ENCODE results near the gene CD22. TPM values are rescaled to one million over a fixed set of nuclear protein-coding genes. Genes with fewer than 3 reads are reported as not detected.

The CD22 gene
- total RNA-seq, 1 experiment from 2014 or later: 0.04 TPM

DNA sequence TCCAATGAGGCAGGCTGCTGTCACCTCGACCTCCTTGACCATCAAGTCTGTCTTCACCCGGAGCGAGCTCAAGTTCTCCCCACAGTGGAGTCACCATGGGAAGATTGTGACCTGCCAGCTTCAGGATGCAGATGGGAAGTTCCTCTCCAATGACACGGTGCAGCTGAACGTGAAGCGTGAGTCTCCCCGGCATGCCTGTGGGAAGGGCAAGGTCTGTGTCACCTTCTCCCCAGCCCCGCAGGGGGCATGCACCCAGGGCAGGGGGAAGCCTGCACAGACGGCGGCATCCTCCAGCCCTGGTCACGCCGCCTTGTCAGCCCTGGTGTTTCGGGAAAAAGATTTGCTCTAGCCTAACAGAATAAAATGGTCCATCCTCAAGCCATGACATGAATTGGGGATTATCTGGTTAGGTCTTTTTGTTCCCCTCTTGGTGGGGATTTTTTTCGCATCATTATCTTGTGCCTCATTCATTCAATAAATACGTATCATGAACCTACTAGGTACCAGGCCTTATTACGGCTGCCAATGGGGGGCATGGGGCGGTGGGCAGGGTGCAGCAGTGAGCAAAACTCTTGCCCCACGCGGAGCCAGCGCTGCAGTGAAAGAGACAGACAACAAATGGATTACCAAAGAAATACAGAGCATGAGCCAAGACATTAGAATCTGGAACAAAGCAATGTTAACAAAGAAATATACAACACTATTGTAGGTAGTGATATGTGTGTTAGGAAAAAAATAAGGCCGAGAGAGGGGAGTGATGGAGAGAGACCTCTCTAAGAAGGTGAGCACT lies 7.4 kb downstream of the CD22 start:
- Histone ChIP-seq H3K27me3 (no peaks in the 10 kb centered on the region), H3K4me1 (no peaks in the 10 kb centered on the region), H3K27ac (no peak overlapping the region), H3K36me3 (no peaks in the 10 kb centered on the region), H3K9me3 (replicated peaks) (no peaks in the 10 kb centered on the region), H3K4me3 (no peak overlapping the region)
- DNase-seq: no peak

GRCh38 chr19:35337097-35337983 lies 8.4 kb downstream of the CD22 start:
- Histone ChIP-seq H3K4me1 (no peaks in the 10 kb centered on the region), H3K36me3 (no peaks in the 10 kb centered on the region), H3K27me3 (no peaks in the 10 kb centered on the region), H3K4me3 (no peak overlapping the region), H3K27ac (no peak overlapping the region), H3K9me3 (replicated peaks) (no peaks in the 10 kb centered on the region)
- DNase-seq: no peak

- Histone ChIP-seq H3K9me3 (replicated peaks) (no peaks in the 10 kb centered on the region), H3K36me3 (no peaks in the 10 kb centered on the region), H3K27ac (no peak overlapping the region), H3K4me3 (no peak overlapping the region), H3K4me1 (no peaks in the 10 kb centered on the region), H3K27me3 (no peaks in the 10 kb centered on the region)
- DNase-seq: no peak
These were observed 9.0 kb downstream of the CD22 start for GRCh38 chr19:35337984-35338296.

- no peak for DNase-seq
- no peaks in the 10 kb centered on the region for H3K36me3 ChIP-seq
- H3K9me3 ChIP-seq (replicated peaks): no peaks in the 10 kb centered on the region
- no peaks in the 10 kb centered on the region for H3K27me3 ChIP-seq
- H3K4me3 ChIP-seq: no peak overlapping the region
- H3K27ac ChIP-seq: no peak overlapping the region
- no peaks in the 10 kb centered on the region for H3K4me1 ChIP-seq
These were observed 11.4 kb downstream of the CD22 start for GRCh38 chr19:35340431-35340830.

GRCh38 chr19:35341006-35341405 lies 12.0 kb downstream of the CD22 start:
- Histone ChIP-seq H3K4me3 (no peak overlapping the region), H3K27ac (no peak overlapping the region), H3K4me1 (no peaks in the 10 kb centered on the region), H3K36me3 (no peaks in the 10 kb centered on the region), H3K27me3 (no peaks in the 10 kb centered on the region), H3K9me3 (replicated peaks) (no peaks in the 10 kb centered on the region)
- no peak for DNase-seq

DNA sequence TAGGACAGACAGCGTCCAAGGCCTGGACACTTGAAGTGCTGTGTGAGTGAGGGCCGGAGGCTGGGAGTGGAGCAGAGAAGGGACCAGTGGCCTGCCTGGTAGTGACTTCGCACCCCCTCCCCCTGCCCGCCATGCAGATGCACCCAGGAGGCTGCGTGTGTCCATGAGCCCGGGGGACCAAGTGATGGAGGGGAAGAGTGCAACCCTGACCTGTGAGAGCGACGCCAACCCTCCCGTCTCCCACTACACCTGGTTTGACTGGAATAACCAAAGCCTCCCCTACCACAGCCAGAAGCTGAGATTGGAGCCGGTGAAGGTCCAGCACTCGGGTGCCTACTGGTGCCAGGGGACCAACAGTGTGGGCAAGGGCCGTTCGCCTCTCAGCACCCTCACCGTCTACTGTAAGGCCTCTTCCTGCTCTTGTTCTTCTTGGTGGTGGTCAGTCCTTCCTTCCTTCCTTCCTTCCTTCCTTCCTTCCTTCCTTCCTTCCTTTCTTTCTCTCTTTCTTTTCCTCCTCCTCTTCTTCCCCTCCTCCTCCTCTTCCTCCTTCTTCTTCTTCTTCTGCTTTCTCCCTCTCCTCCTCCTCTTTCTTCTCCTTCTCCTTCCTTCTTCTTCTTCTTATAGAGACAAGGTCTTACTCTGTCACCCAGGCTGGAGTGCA lies 12.7 kb downstream of the CD22 start:
- H3K36me3 ChIP-seq: no peaks in the 10 kb centered on the region
- H3K27me3 ChIP-seq: no peaks in the 10 kb centered on the region
- H3K27ac ChIP-seq: no peak overlapping the region
- no peaks in the 10 kb centered on the region for H3K4me1 ChIP-seq
- no peak overlapping the region for H3K4me3 ChIP-seq
- DNase-seq: no peak
- H3K9me3 ChIP-seq (replicated peaks): no peaks in the 10 kb centered on the region

- Histone ChIP-seq H3K4me3 (no peak overlapping the region), H3K4me1 (no peaks in the 10 kb centered on the region), H3K27ac (no peak overlapping the region), H3K36me3 (no peaks in the 10 kb centered on the region), H3K9me3 (replicated peaks) (no peaks in the 10 kb centered on the region), H3K27me3 (no peaks in the 10 kb centered on the region)
- DNase-seq: peak in 1 of 2 experiments; percentile 41
These were observed 13.4 kb downstream of the CD22 start for GRCh38 chr19:35342430-35342829.

- Histone ChIP-seq H3K9me3 (replicated peaks) (no peaks in the 10 kb centered on the region), H3K4me1 (no peaks in the 10 kb centered on the region), H3K36me3 (no peaks in the 10 kb centered on the region), H3K27ac (no peak overlapping the region), H3K27me3 (no peaks in the 10 kb centered on the region), H3K4me3 (no peak overlapping the region)
- DNase-seq: no peak
These were observed 15.6 kb downstream of the CD22 start for GRCh38 chr19:35344511-35345031.

GRCh38 chr19:35345671-35346111 lies 16.7 kb downstream of the CD22 start:
- no peak overlapping the region for H3K27ac ChIP-seq
- DNase-seq: no peak

GRCh38 chr19:35346193-35347052 lies 17.4 kb downstream of the CD22 start:
- no peak for DNase-seq
- no peaks in the 10 kb centered on the region for H3K9me3 ChIP-seq (replicated peaks)
- H3K4me3 ChIP-seq: no peak overlapping the region
- H3K36me3 ChIP-seq: no peaks in the 10 kb centered on the region
- no peaks in the 10 kb centered on the region for H3K4me1 ChIP-seq
- no peaks in the 10 kb centered on the region for H3K27me3 ChIP-seq
- H3K27ac ChIP-seq: no peak overlapping the region

More at GRCh38 chr19:35345671-35346111, 16.7 kb downstream of the CD22 start:
- H3K4me1 ChIP-seq: no peaks in the 10 kb centered on the region
- no peaks in the 10 kb centered on the region for H3K27me3 ChIP-seq
- no peaks in the 10 kb centered on the region for H3K36me3 ChIP-seq
- no peaks in the 10 kb centered on the region for H3K9me3 ChIP-seq (replicated peaks)
- no peak overlapping the region for H3K4me3 ChIP-seq

- H3K27ac ChIP-seq: no peak within 1 kb of the TSS
- no peak for DNase-seq
These were observed 18.4 kb downstream of the CD22 start, which contains the start of gene FFAR1 for GRCh38 chr19:35347171-35347929. TSS of gene FFAR1 (plus strand) at chr19:35347902. CDS start at chr19:35351552, 3,650 bp downstream.

GRCh38 chr19:35347930-35348298 lies 18.9 kb downstream of the CD22 start:
- H3K27ac ChIP-seq: no peak overlapping the region
- H3K27me3 ChIP-seq: no peaks in the 10 kb centered on the region
- H3K4me3 ChIP-seq: no peak overlapping the region
- no peaks in the 10 kb centered on the region for H3K9me3 ChIP-seq (replicated peaks)
- H3K36me3 ChIP-seq: no peaks in the 10 kb centered on the region
- no peak for DNase-seq
- H3K4me1 ChIP-seq: no peaks in the 10 kb centered on the region

More at GRCh38 chr19:35347171-35347929, 18.4 kb downstream of the CD22 start, which contains the start of gene FFAR1:
- H3K27me3 ChIP-seq: no peaks in the 10 kb centered on the region
- H3K9me3 ChIP-seq (replicated peaks): no peaks in the 10 kb centered on the region
- no peak within 1 kb of the TSS for H3K4me3 ChIP-seq
- no peaks in the 10 kb centered on the region for H3K4me1 ChIP-seq
- no peaks in the 10 kb centered on the region for H3K36me3 ChIP-seq

DNA sequence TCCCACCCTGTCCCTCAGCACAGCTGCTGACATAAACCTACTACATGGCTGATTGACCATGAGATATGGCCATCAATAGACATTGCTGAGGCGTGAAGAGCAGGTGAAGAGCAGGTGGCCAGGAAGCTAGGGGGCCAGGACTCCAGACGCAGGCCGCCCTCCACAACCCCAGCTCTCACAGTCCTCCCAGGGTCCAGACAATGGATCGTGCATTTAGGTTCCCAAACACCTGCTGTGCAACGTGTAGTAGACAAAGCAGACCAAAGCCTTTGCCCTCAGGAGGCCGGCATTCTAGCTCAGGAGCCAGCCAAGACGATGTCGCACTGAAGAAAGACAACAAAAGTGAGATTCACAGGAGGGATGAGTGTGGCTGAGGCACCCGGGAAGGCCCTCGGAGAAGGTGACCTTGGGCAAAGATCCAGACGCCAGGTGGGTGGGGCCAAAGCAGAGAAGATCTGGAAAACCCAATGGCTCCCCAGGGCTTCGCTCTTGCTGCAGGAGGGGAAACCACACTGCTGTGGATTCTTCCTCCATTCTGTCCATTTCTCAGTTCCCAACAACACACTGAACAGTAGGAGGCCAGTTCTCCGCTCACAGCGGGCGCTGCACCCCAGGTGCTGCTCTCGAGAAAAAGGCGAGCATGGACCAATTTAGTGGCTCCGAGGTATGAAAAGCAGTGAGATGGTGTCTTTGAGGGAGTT lies 20.1 kb downstream of the CD22 start:
- peak; percentile 19 to 46 for DNase-seq
- H3K4me3 ChIP-seq: no peak overlapping the region
- no peaks in the 10 kb centered on the region for H3K9me3 ChIP-seq (replicated peaks)
- H3K27me3 ChIP-seq: no peaks in the 10 kb centered on the region
- no peak overlapping the region for H3K27ac ChIP-seq
- no peaks in the 10 kb centered on the region for H3K36me3 ChIP-seq
- H3K4me1 ChIP-seq: no peaks in the 10 kb centered on the region
